CD4-positive, CD25-positive, alpha-beta regulatory T cell (primary cell): ENCODE data around the gene SSR2. TPM values are rescaled to one million over a fixed set of nuclear protein-coding genes. Genes with fewer than 3 reads are reported as not detected.
A peak's percentile ranks its signal among the peaks of the same experiment; 100 is the strongest.

Source experiments
- ATAC-seq, 2 donors: fragments of 150-1000 bp; cut with Tn5 transposase; one replicate each; pipeline ENCODE4 v1.10.0; 2021; ENCODE audit warnings: low read depth in 2 of 2, moderate number of reproducible peaks in 2 of 2, moderate library complexity in 1 of 2
- DNase-seq, 3 donors: peaks; one replicate each; pipeline versions ENCODE4 v3.0.0 to v3.0.0-alpha.2; 2012 to 2022; ENCODE audit warnings: mixed read lengths in 1 of 3
- H3K27ac ChIP-seq: one replicate; pipeline ENCODE4 v1.7.0; 2013; ENCODE audit warnings: mild to moderate bottlenecking, low read length; ENCODE audit not compliant: insufficient read depth, poor library complexity, severe bottlenecking
- H3K27me3 ChIP-seq: one replicate; pipeline ENCODE4 v1.7.0; 2013; ENCODE audit warnings: low read length; ENCODE audit not compliant: control insufficient read depth, insufficient read depth
- H3K36me3 ChIP-seq: one replicate; pipeline ENCODE4 v1.7.0; 2013; ENCODE audit warnings: mild to moderate bottlenecking, low read length, moderate library complexity; ENCODE audit not compliant: control insufficient read depth, insufficient read depth
- H3K4me1 ChIP-seq: 2 replicates; pipeline ENCODE4 v1.7.0; 2013; ENCODE audit warnings: mild to moderate bottlenecking, low read length; ENCODE audit not compliant: insufficient read depth, control insufficient read depth, poor library complexity, severe bottlenecking
- H3K4me3 ChIP-seq: one replicate; pipeline ENCODE4 v1.7.0; 2013; ENCODE audit warnings: low read depth, mild to moderate bottlenecking, low read length, moderate library complexity
- H3K9me3 ChIP-seq, 2 experiments: 1 replicate in 1 of 2; 2 replicates in 1 of 2; pipeline ENCODE4 v1.7.0; 2013; ENCODE audit warnings: low read length in 2 of 2, mild to moderate bottlenecking in 1 of 2, moderate library complexity in 1 of 2; ENCODE audit not compliant: control insufficient read depth in 2 of 2
- H3K27ac Mint-ChIP-seq, 3 donors: one replicate each; pipeline ENCODE4 v1.8.0; 2020 to 2022; ENCODE audit warnings: mild to moderate bottlenecking in 3 of 3, mixed read lengths in 3 of 3, moderate library complexity in 2 of 3
- H3K27me3 Mint-ChIP-seq: one replicate; pipeline ENCODE4 v1.8.0; 2022; ENCODE audit warnings: mild to moderate bottlenecking, mixed read lengths
- H3K36me3 Mint-ChIP-seq: one replicate; pipeline ENCODE4 v1.8.0; 2020; ENCODE audit warnings: mixed read lengths
- H3K4me1 Mint-ChIP-seq, 4 donors: one replicate each; pipeline ENCODE4 v1.8.0; 2020 to 2022; ENCODE audit warnings: mixed read lengths in 4 of 4, mild to moderate bottlenecking in 1 of 4
- H3K4me3 Mint-ChIP-seq, 4 donors: one replicate each; pipeline ENCODE4 v1.8.0; 2020 to 2022; ENCODE audit warnings: mild to moderate bottlenecking in 4 of 4, mixed read lengths in 4 of 4, moderate library complexity in 3 of 4
- H3K9me3 Mint-ChIP-seq, 7 donors: one replicate each; pipeline ENCODE4 v1.8.0; 2020 to 2022; ENCODE audit warnings: mixed read lengths in 7 of 7, mild to moderate bottlenecking in 3 of 7, moderate library complexity in 2 of 7
- polyA plus RNA-seq, 4 donors: library from polyadenylated mRNA; unstranded; fragments of 300-500 nt; fragmentation: Illumina TruSeq; gene quantifications; one replicate each; pipeline ENCODE4 v1.2.3, GENCODE V29; 2021
- total RNA-seq: library from RNA; stranded (reverse); gene quantifications from one replicate; pipeline ENCODE4 v1.2.3, GENCODE V29; 2022

The SSR2 gene
- total and polyA plus RNA-seq, 5 donors from 2014 or later, result 196 to 421 (median 365) TPM

DNA sequence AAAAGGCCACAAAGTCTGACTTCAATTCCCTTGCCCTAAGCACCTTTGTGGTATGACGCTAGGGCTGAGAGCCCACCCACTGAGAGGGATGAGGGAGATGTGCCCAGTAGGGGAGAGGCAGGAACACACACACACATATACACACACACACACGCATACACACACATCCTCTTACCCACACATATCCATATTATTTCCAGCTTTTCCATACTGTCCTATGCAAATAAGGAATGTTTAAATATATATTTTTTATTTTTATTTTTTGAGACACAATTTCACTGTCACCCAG is 43.2 kb upstream of the SSR2 start:
- Mint-ChIP-seq H3K4me3 (no peak overlapping the region), H3K27ac (no peak overlapping the region), H3K27me3 (peaks cover 4% of the 10 kb centered on the region), H3K36me3 (no peaks in the 10 kb centered on the region), H3K9me3 (no peaks in the 10 kb centered on the region), H3K4me1 (peaks cover 0 to 8% (median 6%) of the 10 kb centered on the region in 4 donors)
- ATAC-seq, result no peak
- Histone ChIP-seq H3K4me1 (peaks cover 2% of the 10 kb centered on the region), H3K9me3 (no peaks in the 10 kb centered on the region), H3K4me3 (no peak overlapping the region), H3K36me3 (no peaks in the 10 kb centered on the region), H3K27ac (no peak overlapping the region), H3K27me3 (no peaks in the 10 kb centered on the region)
- no peak for DNase-seq

DNA sequence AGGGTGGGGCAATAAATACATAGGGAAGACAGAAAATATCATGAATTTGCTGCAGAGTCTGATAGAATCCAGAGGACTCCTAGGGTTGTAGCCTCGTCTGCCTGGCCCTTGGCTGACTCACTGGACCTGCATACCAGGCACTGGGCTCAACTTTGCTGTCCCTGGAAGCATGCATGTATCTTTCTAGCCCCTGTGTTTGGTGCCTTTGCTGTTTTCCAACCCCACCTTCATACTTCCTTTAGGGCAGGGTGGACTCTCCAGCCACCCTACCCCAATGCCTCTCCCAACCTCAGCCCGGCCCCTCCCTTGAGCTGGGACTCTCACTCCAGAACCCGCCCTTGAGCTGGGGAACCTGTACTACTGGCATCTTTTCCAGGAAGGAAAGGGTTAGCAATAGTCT is 41.4 kb upstream of the SSR2 start:
- Histone ChIP-seq H3K27me3 (no peaks in the 10 kb centered on the region), H3K4me3 (no peak overlapping the region), H3K36me3 (peaks cover 5% of the 10 kb centered on the region), H3K9me3 (no peaks in the 10 kb centered on the region), H3K4me1 (peaks cover 2% of the 10 kb centered on the region), H3K27ac (no peak overlapping the region)
- DNase-seq (no peak), ATAC-seq (no peak)
- Mint-ChIP-seq H3K4me3 (peak overlapping the region in 1 of 4 donors; percentile 47), H3K9me3 (no peaks in the 10 kb centered on the region), H3K27ac (no peak overlapping the region), H3K27me3 (peaks cover 4% of the 10 kb centered on the region), H3K36me3 (no peaks in the 10 kb centered on the region), H3K4me1 (peaks cover 0 to 9% (median 7%) of the 10 kb centered on the region in 4 donors)

DNA sequence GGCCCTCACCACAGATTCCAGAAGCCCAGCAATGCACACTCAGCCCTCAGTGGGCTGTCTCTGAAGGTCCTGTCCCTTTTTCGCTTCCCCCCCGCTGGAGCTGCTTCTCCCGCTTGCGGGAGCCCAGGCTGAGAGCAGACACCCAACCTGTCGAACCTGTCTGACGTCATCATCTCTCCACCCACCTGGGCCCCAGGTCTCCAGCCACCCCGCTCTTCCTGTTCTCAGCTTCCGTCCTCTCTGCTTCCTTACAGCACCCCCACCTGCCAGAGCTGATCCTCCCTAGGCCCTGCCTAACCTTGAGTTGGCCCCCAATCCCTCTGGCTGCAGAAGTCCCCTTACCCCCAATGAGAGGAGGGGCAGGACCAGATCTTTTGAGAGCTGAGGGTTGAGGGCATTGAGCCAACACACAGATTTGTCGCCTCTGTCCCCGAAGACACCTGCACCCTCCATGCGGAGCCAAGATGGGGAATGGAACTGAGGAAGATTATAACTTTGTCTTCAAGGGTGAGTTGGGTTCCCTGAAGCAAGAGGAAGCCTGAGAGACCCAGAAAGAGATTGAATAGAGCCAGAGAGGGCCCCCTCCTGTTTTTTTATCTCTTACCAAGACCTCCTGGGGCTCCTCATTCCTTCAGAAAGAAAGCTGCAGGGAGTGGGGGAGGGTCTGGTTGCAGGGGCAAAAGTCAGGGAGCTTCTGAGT is 40.3 kb upstream of the SSR2 start, which contains the start of gene RAB25:
Gene RAB25, plus strand, starts transcription at position 224 of the 700 bp plus-strand sequence. Its CDS starts 241 bp downstream, at position 465.
- no peak within 1 kb of the TSS for H3K4me3 ChIP-seq
- ATAC-seq, result no peak
- H3K27ac Mint-ChIP-seq, result peak within 1 kb of the TSS in 2 of 3 donors; percentile 36 to 48
- H3K4me1 Mint-ChIP-seq, result peaks cover 0 to 9% (median 7%) of the 10 kb centered on the region in 4 donors
- H3K4me3 Mint-ChIP-seq, result peak within 1 kb of the TSS in 1 of 4 donors; percentile 15
- no peaks in the 10 kb centered on the region for H3K36me3 Mint-ChIP-seq
- no peaks in the 10 kb centered on the region for H3K9me3 ChIP-seq
- H3K9me3 Mint-ChIP-seq, result no peaks in the 10 kb centered on the region
- no peaks in the 10 kb centered on the region for H3K27me3 ChIP-seq
- H3K4me1 ChIP-seq, result peaks cover 4% of the 10 kb centered on the region
- no peak for DNase-seq
- no peak within 1 kb of the TSS for H3K27ac ChIP-seq
- peaks cover 5% of the 10 kb centered on the region for H3K36me3 ChIP-seq
- no peaks in the 10 kb centered on the region for H3K27me3 Mint-ChIP-seq

DNA sequence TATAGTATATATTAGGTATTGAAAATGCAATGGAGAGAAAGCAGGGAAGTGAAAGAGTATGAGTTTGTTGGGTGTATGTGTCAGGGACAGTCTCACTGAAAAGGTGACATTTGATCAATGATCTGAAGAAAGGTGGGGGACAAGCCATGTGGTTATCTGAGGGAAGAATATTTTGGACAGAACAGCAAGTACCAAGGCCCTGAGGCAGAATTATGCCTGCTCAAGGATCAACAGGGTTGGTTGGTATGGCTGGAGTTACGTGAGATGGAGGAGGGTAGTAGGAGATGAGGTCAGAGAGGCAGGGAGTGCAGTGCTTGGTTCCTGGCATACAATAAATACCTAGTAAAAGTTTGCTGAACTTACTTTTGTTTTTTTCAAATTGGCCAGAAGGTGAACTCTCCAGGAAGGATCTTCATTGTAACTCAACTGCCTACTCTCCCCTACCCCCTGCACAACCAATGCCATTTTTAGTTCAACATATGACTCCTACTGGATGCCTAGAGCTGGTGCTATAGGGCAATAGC is 35.6 kb upstream of the SSR2 start:
- Histone ChIP-seq H3K4me1 (peaks cover 22% of the 10 kb centered on the region), H3K9me3 (no peaks in the 10 kb centered on the region), H3K36me3 (peaks cover 5% of the 10 kb centered on the region), H3K27ac (no peak overlapping the region), H3K4me3 (no peak overlapping the region), H3K27me3 (no peaks in the 10 kb centered on the region)
- no peak for DNase-seq
- peaks cover 14 to 40% (median 23%) of the 10 kb centered on the region in 4 donors for H3K4me1 Mint-ChIP-seq
- H3K27me3 Mint-ChIP-seq, result no peaks in the 10 kb centered on the region
- ATAC-seq, result no peak
- peak overlapping the region; percentile 17 to 91 (median 40) for H3K4me3 Mint-ChIP-seq
- no peak overlapping the region for H3K27ac Mint-ChIP-seq
- H3K9me3 Mint-ChIP-seq, result no peaks in the 10 kb centered on the region
- no peaks in the 10 kb centered on the region for H3K36me3 Mint-ChIP-seq

DNA sequence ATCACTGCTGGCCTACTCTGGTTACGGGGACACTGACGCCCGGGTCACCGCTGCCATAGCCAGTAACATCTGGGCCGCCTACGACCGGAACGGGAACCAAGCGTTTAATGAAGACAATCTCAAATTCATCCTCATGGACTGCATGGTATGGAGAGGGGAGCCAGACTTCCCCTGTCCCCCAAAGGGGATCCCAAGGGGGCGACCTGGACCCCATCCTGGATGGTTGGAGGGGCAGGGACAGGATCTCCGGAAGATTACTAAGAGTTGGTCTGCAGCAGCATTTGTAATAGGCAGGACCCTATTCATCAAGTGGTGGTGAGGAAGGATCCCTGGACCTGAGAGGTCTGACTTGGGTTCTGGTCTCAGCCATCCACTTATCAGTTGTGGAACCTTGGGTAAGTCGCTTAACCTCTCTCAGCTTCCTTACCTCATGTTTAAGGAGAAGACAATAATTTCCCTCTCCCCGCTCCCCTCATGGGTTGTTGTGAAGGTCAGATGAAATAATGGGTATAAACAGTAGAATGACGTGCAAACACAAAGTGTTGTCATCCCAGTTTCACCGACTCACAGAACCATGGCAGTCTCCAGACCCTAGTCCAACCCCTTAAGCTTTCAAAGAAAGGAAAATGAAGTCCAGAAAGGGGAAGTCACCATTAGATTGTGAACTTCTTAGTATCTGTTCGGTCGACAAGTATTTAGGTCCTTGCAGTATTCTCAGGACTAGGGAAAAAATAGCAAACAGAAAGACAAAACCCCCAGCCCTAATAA is 34.7 kb upstream of the SSR2 start:
- Histone ChIP-seq H3K4me3 (peak overlapping the region; percentile 97), H3K9me3 (no peaks in the 10 kb centered on the region), H3K27me3 (no peaks in the 10 kb centered on the region), H3K36me3 (peaks cover 5% of the 10 kb centered on the region), H3K27ac (peak overlapping the region; percentile 85), H3K4me1 (peaks cover 22% of the 10 kb centered on the region)
- peaks cover 14 to 42% (median 23%) of the 10 kb centered on the region in 4 donors for H3K4me1 Mint-ChIP-seq
- no peaks in the 10 kb centered on the region for H3K27me3 Mint-ChIP-seq
- H3K9me3 Mint-ChIP-seq, result no peaks in the 10 kb centered on the region
- no peak for DNase-seq
- H3K4me3 Mint-ChIP-seq, result peak overlapping the region; percentile 91 to 96 (median 94)
- no peak for ATAC-seq
- H3K27ac Mint-ChIP-seq, result peak overlapping the region; percentile 63 to 95 (median 93)
- H3K36me3 Mint-ChIP-seq, result no peaks in the 10 kb centered on the region

DNA sequence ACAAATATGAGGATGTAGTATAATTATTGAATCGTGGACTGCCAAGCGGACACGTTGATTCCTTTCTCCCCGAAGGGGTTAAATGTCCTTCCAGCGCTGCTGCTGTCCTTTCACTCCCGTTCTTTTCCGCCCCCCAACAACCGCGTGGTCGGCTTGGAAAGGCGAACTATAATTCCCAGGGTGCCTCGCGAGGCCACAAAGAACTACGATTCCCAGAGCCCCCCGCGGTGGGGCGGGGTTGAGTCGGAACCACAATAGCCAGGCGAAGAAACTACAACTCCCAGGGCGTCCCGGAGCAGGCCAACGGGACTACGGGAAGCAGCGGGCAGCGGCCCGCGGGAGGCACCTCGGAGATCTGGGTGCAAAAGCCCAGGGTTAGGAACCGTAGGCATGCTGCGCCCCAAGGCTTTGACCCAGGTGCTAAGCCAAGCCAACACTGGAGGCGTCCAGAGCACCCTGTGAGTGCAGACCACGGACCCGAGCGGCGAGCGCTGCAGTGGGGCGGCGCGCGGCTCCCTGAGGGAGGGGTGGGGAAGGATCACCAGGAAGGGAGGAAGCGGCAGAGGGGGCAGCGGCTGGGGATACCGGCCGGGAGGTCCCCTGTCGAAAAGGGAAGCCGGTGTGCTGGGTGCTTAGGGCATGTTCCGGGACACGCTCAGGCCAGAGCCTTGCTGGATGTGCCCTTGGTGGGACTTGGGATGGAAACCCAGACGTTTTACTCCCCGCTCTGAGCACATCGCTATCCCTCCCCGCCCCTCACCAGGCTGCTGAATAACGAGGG is 33.9 kb upstream of the SSR2 start, which contains the start of gene LAMTOR2:
Gene LAMTOR2, plus strand, starts transcription at position 283 of the 781 bp plus-strand sequence. Its CDS starts 108 bp downstream, at position 391.
- Mint-ChIP-seq H3K27ac (peak within 1 kb of the TSS; percentile 86 to 95 (median 93)), H3K36me3 (peaks cover 3% of the 10 kb centered on the region), H3K4me3 (peak within 1 kb of the TSS; percentile 91 to 96 (median 94)), H3K9me3 (no peaks in the 10 kb centered on the region), H3K27me3 (no peaks in the 10 kb centered on the region), H3K4me1 (peaks cover 14 to 42% (median 26%) of the 10 kb centered on the region in 4 donors)
- H3K27ac ChIP-seq, result peak within 1 kb of the TSS; percentile 85
- H3K9me3 ChIP-seq, result no peaks in the 10 kb centered on the region
- DNase-seq (peak; percentile 92 to 96 (median 94)), ATAC-seq (peak; percentile 84 to 85)
- peaks cover 5% of the 10 kb centered on the region for H3K36me3 ChIP-seq
- peak within 1 kb of the TSS; percentile 97 for H3K4me3 ChIP-seq
- H3K4me1 ChIP-seq, result peaks cover 22% of the 10 kb centered on the region
- H3K27me3 ChIP-seq, result no peaks in the 10 kb centered on the region

DNA sequence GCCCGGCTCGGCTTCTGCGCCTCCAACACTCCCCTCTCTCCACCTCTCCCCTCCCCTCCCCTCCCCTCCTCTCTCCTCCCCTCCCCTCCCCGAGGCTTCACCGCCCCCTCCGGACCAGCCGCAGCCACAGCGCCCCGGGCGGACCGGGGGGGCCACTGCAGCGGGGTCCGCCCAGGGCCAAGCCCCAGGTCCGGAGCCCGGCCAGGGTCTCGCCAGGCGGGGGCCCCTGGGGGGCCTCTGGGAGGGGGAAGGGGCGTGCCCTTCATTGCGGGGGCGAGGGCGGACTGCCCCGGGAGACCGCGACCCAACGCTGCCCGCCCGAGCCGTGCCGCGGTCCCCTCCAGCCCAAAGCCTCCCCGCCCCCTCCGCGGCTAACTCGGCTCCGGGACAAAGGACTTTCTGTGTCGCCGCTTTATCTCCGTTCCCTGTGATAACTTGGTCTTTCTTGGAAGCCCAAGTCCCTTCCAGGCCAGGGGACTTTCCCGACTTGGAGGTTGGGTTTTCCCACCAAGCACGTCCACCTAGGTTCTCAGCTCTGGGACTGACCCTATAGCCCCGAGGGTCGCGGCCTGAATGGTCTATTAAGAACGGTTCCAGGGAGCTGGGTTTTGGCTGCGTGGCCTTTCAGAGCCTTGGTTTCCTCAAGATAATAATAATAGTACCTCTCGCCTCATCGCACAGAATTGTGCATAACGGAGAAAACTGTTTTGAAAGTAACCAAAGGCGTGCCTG is 33.2 kb upstream of the SSR2 start, which contains the start of gene UBQLN4:
Gene UBQLN4, minus strand, starts transcription at position 31 of the 732 bp plus-strand sequence. CDS start 97 bp downstream, outside the sequence.
- Mint-ChIP-seq H3K36me3 (peaks cover 9% of the 10 kb centered on the region), H3K4me1 (peaks cover 14 to 42% (median 28%) of the 10 kb centered on the region in 4 donors), H3K4me3 (peak within 1 kb of the TSS; percentile 93 to 97 (median 95)), H3K27me3 (no peaks in the 10 kb centered on the region), H3K9me3 (no peaks in the 10 kb centered on the region), H3K27ac (peak within 1 kb of the TSS; percentile 86 to 95 (median 93))
- H3K27ac ChIP-seq, result peak within 1 kb of the TSS; percentile 85
- ATAC-seq, result peak; percentile 66 to 72
- peaks cover 22% of the 10 kb centered on the region for H3K4me1 ChIP-seq
- peak; percentile 81 to 90 (median 82) for DNase-seq
- no peaks in the 10 kb centered on the region for H3K27me3 ChIP-seq
- peaks cover 5% of the 10 kb centered on the region for H3K36me3 ChIP-seq
- peak within 1 kb of the TSS; percentile 97 for H3K4me3 ChIP-seq
- H3K9me3 ChIP-seq, result no peaks in the 10 kb centered on the region
